Ishikawa (cell line): ENCODE measurements around the gene SLC27A5.

Experiments used
- CEBPB ChIP-seq: IDR thresholded peaks from 2 replicates; pipeline ENCODE4 v1.6.1; 2012
- MAX ChIP-seq: IDR thresholded peaks from 2 replicates; pipeline ENCODE4 v1.6.1; 2012
- REST ChIP-seq: IDR thresholded peaks from 2 replicates; pipeline ENCODE4 v1.6.1; 2012; ENCODE audit warnings: low read depth, mild to moderate bottlenecking
- TAF1 ChIP-seq: IDR thresholded peaks from 2 replicates; pipeline ENCODE4 v1.6.1; 2012; ENCODE audit warnings: low read depth, mild to moderate bottlenecking
- TEAD4 ChIP-seq: IDR thresholded peaks from 2 replicates; pipeline ENCODE4 v1.6.1; 2012
- YY1 ChIP-seq: IDR thresholded peaks from 2 replicates; pipeline ENCODE4 v1.6.1; 2012; ENCODE audit warnings: low read depth
- ZBTB7A ChIP-seq: IDR thresholded peaks from 2 replicates; pipeline ENCODE4 v1.6.1; 2012; ENCODE audit warnings: low read depth

- TF ChIP-seq CEBPB (no peak), MAX (no peak), TEAD4 (no peak), REST (no peak), ZBTB7A (no peak), YY1 (no peak), TAF1 (no peak)
Measured at GRCh38 chr19:58545286-58546018, 33.7 kb upstream of the SLC27A5 start.
